Measurements from ENCODE around the gene SEMA6D.

Gene SEMA6D

GRCh38 chr15:47778263-47778770 lies 61.0 kb downstream of the SEMA6D start:
- TF ChIP-seq CTCF (conservative IDR thresholded peaks at IDR 0.05; ENCODE audit: low read depth, low read length), result no peak
- H3K4me3 ChIP-seq (ENCODE audit: low read length), result no peak overlapping the region
- peak; percentile 51 for DNase-seq (ENCODE audit: low read depth)

- no peak for TF ChIP-seq CTCF (conservative IDR thresholded peaks at IDR 0.05; ENCODE audit: low read depth, low read length)
- no peak overlapping the region for H3K4me3 ChIP-seq (ENCODE audit: low read length)
- DNase-seq (ENCODE audit: low read depth), result no peak
These were observed 63.7 kb downstream of the SEMA6D start for GRCh38 chr15:47780971-47781370.

GRCh38 chr15:47781527-47781926 lies 64.2 kb downstream of the SEMA6D start:
- DNase-seq (ENCODE audit: low read depth), result no peak
- H3K4me3 ChIP-seq (ENCODE audit: low read length), result no peak overlapping the region
- no peak for TF ChIP-seq CTCF (conservative IDR thresholded peaks at IDR 0.05; ENCODE audit: low read depth, low read length)

GRCh38 chr15:47784820-47785219 lies 67.5 kb downstream of the SEMA6D start:
- no peak for TF ChIP-seq CTCF (conservative IDR thresholded peaks at IDR 0.05; ENCODE audit: low read depth, low read length)
- DNase-seq (ENCODE audit: low read depth), result no peak

GRCh38 chr15:47786371-47786770 lies 69.1 kb downstream of the SEMA6D start:
- no peak overlapping the region for H3K4me3 ChIP-seq (ENCODE audit: low read length)
- no peak for DNase-seq (ENCODE audit: low read depth)
- TF ChIP-seq CTCF (conservative IDR thresholded peaks at IDR 0.05; ENCODE audit: low read depth, low read length), result no peak

More at GRCh38 chr15:47784820-47785219, 67.5 kb downstream of the SEMA6D start:
- no peak overlapping the region for H3K4me3 ChIP-seq (ENCODE audit: low read length)

- no peak for DNase-seq (ENCODE audit: low read depth)
- TF ChIP-seq CTCF (conservative IDR thresholded peaks at IDR 0.05; ENCODE audit: low read depth, low read length), result no peak
- H3K4me3 ChIP-seq (ENCODE audit: low read length), result no peak overlapping the region
These were observed 70.6 kb downstream of the SEMA6D start for GRCh38 chr15:47787875-47788274.

- no peak for TF ChIP-seq CTCF (conservative IDR thresholded peaks at IDR 0.05; ENCODE audit: low read depth, low read length)
- H3K4me3 ChIP-seq (ENCODE audit: low read length), result no peak overlapping the region
- DNase-seq (ENCODE audit: low read depth), result no peak
These were observed 71.4 kb downstream of the SEMA6D start for GRCh38 chr15:47788685-47789084.

Data from retinal pigment epithelial cell (primary cell).